Fibroblast of skin of right biceps (primary cell): Measurements from ENCODE around the gene STK32A.
"Not testable (repeated sequence)": the region's sequence is repeated elsewhere in the genome, so short reads cannot be mapped to it uniquely, and the experiment has no call there.

Experiments
- DNase-seq: peaks from one replicate; pipeline ENCODE4 v3.0.0-alpha.2; 2013

STK32A gene

GRCh38 chr5:147348451-147348850, 113.6 kb downstream of the STK32A start:
- no peak for DNase-seq

GRCh38 chr5:147349241-147349640, 114.4 kb downstream of the STK32A start:
- DNase-seq: no peak

- DNase-seq: no peak
Measured at GRCh38 chr5:147359101-147359500, 124.3 kb downstream of the STK32A start.

DNA sequence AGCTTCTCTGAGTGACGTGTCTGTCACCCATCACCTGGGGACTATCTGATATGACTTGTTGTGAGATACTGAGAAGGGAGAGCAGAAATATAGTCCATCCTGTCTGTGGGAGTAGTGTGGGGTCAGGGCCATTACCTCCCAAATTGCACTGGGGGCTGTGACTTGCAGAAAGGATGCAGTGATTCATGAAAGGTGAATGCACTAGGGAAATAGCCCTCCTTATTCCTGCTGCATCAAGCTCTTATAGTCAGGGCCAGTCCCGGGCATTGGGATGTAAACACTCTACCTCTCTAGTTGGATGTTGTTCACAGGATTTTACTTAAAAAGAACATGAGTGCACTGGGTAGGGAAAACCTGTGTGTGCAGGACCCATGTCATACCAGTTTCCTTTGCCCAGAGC, 124.8 kb downstream of the STK32A start:
- DNase-seq: no peak

DNA sequence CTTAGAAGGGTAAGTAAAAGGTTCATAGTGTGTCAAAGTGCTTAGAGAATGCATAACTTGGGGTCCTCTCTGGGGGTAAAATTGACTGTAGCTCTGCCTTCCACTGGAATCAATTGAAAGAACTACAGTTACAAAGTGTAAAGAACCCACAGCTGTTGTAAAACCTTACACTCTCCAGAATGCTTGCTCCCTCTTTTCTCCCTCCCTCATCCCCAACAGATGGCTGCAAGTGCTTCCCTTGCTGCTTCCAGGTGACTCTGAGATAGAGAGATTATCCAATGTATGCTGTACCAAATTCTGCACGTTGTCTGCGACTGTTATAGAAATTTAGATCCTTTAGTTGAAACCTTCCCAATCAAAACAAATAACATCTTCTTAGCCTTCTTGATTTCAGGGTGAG, 126.0 kb downstream of the STK32A start:
- DNase-seq: no peak

DNA sequence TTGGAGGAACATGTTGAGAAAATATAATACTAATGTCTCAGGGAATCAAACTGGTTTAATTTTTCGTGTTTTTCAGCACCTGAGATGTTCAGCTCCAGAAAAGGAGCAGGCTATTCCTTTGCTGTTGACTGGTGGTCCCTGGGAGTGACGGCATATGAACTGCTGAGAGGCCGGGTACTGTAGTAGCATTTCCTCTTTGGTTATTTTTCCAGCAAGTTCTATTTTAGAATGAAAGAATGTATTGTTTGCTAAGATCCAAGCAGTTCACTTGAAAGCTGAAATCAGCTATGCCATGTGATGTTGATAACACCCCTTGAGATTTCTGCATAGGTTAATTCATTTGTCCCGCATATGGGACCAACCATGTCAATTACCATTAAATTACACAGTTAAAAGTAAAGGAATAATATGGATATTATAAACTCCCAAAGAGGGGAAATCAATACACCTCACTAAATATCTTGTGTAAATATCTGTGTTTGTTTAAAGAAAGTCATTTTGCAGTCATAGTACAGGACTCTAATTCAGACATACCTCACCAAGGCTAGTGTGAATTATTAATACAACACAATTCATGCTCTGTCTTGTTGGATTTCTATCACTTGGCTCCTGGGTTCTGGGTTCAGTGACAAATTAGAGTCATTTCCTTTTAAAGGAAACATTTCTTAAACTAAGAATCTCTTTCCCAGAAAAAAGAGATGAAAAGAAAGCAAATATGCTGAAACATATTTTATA, 126.8 kb downstream of the STK32A start:
- DNase-seq: no peak

DNA sequence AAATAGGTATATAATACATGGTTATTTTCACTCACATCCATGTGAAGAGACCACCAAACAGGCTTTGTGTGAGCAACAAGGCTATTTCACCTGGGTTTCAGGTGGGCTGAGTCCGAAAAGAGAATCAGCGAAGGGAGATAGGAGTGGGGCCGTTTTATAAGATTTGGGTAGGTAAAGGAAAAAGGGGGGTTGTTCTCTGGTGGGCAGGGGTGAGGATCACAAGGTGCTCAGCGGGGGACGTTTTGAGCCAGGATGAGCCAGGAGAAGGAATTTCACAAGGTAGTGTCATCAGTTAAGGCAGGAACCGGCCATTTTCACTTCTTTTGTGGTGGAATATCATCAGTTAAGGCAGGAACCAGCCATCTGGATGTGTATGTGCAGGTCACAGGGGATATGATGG, 132.6 kb downstream of the STK32A start:
- not testable (repeated sequence) for DNase-seq

DNA sequence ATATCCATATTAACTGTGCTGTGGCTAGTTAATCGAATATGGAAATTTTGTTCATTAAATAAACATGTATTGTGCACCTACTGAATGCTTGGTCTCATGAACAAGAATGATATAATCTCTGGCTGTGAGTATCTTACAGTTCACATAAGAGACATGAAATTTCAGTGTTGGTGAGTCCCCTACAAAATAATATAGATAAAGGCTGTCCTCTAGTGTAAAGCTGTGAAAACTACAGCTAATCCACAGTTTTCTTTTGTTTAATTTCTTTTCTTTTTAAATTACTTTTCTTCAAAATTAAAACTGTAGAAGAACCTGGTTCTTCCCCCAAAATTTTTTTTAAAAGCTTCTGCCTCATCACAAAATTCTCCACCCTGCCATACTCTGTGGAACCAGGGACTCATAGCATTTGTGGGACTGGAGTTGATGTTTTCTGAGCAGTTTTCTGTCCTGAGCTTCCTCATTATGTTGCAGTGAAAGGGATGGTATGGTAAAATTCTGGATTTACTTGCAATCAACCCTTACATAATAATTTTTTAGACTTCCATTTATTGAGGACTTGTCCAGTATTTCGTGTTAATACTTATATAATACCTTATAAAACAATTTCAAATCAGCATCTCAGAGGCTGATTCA, 135.0 kb downstream of the STK32A start:
- DNase-seq: no peak

GRCh38 chr5:147371290-147371689, 136.5 kb downstream of the STK32A start:
- DNase-seq: no peak

DNA sequence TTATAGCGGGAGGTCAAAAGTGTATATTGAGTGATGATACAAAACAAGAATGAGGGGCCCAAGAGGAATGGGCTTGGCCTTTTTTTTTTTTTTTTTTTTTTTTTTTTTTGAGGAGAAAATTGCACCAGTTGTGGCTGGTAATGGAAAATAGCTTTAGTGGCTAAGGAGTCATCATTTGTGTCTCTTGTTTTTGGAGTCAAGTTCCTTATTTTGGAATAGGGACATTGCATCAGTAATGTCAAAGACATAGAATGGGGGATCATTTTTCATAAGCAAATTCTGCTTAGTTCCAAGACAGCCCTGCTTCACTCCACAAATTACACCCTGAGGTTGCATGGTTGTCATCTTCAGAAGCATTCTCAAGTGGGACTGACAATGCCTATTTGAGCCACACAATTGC, 137.4 kb downstream of the STK32A start:
- DNase-seq: no peak

DNA sequence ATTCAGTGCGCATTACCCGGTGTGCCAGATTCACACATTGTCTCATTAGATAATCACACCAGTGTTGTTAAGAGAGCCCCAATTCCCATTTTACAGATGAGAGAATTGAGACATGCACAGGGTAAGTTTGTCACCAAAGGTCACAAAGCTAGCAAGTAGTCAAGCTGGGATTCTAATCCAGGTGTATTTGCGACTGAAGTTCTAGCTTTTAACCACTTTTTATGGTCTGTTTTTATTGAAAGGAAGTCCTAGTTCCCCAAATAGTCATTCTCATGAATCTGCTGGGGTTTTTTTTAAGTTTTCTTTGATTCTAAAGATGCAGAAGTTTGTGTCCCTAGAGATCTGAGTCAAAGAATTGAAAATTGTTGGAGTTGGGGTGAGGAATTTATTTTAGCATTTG, 138.5 kb downstream of the STK32A start:
- DNase-seq: no peak

- no peak for DNase-seq
Measured at GRCh38 chr5:147375151-147375550, 140.3 kb downstream of the STK32A start.

- DNase-seq: no peak
Measured at GRCh38 chr5:147377682-147378081, 142.9 kb downstream of the STK32A start.

DNA sequence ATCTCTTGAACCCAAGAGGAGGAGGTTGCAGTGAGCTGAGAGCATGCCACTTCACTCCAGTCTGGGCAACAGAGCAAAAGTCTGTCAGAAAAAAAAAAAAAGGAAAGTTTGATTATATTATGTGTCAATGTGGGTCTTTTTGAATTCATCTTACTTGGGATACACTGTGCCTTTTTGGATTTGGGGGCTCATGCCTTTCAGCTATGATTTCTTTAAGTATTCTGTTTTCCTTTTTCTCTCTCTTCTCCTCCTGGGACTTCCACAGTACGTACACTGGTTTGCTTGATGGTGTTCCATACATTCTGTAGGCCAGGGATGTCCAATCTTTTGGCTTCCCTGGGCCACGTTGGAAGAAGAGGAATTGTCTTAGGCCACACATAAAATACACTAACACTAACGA, 146.7 kb downstream of the STK32A start:
- DNase-seq: no peak

DNA sequence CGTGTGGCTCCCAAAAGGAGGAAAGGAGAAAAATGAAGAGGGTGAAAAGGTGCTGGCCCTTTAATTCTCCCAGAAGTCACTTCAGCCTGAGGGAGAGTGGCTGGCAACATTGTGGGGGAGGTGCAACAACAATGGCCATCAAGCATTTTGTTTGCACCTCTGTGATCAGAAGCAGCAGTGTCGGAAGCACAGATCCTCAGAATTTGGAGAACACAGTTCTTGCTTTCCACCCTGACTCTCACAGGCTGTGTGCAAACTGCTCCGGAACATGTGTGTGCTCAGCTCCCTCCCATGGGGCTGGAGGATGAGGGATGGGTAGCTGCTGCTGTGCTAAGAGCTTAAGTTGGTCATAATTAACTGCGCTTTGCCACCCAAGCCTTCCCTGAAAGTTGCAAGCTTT, 147.9 kb downstream of the STK32A start:
- peak; percentile 15 for DNase-seq

- no peak for DNase-seq
Measured at GRCh38 chr5:147384346-147385193, 149.7 kb downstream of the STK32A start.

GRCh38 chr5:147387109-147387508, 152.3 kb downstream of the STK32A start:
- no peak for DNase-seq

GRCh38 chr5:147388184-147389108, 153.6 kb downstream of the STK32A start:
- no peak for DNase-seq

DNA sequence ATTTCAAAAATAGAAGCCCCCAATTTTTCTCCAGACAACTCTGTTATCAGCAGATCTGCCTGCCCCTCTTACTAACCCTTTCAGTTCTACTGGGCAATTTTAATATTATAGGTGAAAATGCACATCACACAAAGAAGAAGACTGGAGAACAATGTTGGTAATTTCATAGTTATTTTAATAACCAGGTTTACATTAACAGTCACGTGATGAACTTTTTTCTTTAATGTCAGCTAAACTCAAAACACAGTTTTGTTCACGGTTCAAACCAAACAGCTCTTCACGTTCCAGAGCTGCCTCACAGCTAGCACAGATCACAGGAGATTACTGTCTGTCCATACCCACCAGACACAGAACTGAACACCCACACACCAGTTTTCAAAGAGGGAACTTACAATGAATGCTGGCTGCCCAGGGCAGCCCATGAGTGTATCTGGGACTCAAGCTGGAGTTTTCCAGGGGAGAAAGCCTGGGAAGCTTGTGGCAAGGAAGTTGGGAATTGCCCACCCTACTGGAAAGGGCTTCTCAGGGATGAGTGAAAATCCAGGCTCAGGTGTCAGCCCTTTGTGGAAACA, 155.9 kb downstream of the STK32A start:
- DNase-seq: no peak

DNA sequence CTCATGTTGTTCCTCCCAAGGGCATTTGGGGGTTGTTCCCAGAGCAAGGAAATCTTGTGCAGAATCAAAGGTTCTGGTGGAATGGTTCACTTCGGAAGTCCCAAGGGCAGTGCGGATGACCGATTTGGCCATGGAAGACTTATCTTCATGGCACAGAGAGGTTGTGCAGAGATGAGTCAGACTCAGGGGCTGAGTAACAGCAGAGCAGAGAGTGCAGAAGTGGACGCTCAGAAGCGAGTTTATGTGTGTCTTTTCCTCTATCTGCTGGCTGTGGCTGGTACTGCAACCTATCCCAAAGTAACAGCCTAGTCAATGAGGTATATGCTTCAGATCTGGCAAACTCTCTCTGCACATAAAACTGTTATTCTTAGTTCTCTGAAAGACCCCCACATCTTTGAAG, 157.0 kb downstream of the STK32A start:
- peak; percentile 76 for DNase-seq

- DNase-seq: no peak
Measured at GRCh38 chr5:147393874-147394672, 159.2 kb downstream of the STK32A start.
